LNCAP (cell line): ENCODE data around the gene HMMR.

Source experiments
- CTCF ChIP-seq: fragments of 450-650 bp; IDR thresholded peaks from 2 replicates; pipeline ENCODE4 v1.5.1; 2017; ENCODE audit warnings: mild to moderate bottlenecking

Gene HMMR

GRCh38 chr5:163489055-163489744, 28.8 kb downstream of the HMMR start:
- TF ChIP-seq CTCF: no peak

GRCh38 chr5:163489745-163490075, 29.3 kb downstream of the HMMR start:
- no peak for TF ChIP-seq CTCF

DNA sequence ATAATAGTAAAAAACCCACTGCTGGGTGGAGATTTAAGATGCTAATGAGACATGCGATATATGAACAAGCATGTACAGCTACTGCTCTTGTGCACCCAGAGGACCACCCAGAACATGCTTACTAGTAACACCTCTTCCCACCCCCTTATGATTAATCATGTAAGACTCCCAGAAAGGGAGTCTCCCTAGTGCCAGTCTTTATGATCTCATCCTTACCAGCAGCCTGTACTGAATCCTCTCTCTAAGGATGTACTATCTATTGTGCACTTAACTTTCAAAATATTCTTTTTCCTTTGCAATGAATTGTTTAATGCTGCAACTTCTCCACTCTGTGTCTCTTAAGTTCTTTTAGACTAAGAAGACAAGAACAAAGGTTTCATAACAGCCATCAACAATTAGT, 35.9 kb downstream of the HMMR start:
- no peak for TF ChIP-seq CTCF

DNA sequence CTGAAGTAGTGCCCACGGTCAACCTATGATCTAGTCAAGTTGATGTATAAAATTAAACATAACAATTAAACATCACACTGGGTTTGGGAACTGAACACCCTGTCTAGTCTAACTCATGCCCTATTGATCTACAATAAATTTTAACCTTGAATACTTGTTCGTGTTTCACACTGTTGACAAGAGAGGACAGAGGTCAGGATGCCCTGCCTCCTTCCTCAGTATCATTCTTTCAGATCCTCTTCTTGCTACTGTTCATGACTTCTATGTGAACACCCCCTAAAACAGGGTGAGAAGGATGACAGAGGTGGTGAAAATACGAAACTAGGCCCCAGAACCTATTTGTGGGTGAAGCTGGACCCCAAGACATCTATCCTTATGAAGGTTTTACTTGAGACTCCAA, 36.9 kb downstream of the HMMR start:
- TF ChIP-seq CTCF: no peak

GRCh38 chr5:163498886-163499285, 38.5 kb downstream of the HMMR start:
- TF ChIP-seq CTCF: no peak

GRCh38 chr5:163502521-163502920, 42.1 kb downstream of the HMMR start:
- TF ChIP-seq CTCF: no peak

GRCh38 chr5:163503106-163504078, 43.0 kb downstream of the HMMR start:
- peak; percentile 39; the same call in 1 of the 2 replicates for TF ChIP-seq CTCF
